ENCODE measurements around the gene GOLGA3. TPM values are rescaled to one million over a fixed set of nuclear protein-coding genes. Genes with fewer than 3 reads are reported as not detected.

GOLGA3 gene
- total and polyA plus RNA-seq, 12 donors = 10.8 to 46.1 (median 34.8) TPM

DNA sequence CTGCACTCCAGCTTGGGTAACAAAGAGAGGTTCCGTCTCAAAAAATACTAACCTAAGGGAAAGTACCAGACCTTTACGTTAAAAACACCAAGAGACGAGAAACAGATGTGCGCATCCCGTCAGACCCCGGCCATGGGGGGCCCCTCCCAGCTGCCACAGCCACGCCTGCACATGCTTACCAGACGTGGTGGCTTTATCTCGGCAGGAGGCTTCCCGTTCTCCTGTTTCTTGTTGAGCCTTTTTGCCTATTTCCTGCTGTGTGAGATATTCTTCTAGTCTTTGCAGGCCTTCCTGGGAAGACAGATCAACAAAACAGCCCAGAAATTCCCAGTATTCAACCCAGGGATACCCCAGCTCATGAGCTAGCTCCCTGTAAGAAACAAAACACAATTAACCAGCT lies 94.5 kb downstream of the GOLGA3 start:
- H3K27ac ChIP-seq = no peak overlapping the region
- H3K27me3 ChIP-seq = no peaks in the 10 kb centered on the region
- 66 to 70% methylated on average over 10 of the region's 10 CpGs for WGBS, 2 donors
- intact Hi-C loops (cut with DNase I) = no loop called here
- H3K36me3 ChIP-seq = peaks cover 4 to 96% (median 54%) of the 10 kb centered on the region in 9 donors
- peaks cover 0 to 2% (median 0%) of the 10 kb centered on the region in 9 donors for H3K4me1 ChIP-seq
- H3K9me3 ChIP-seq = no peaks in the 10 kb centered on the region
- no peak for DNase-seq
- TF ChIP-seq CTCF (IDR thresholded peaks at IDR 0.05) = no peak
- ATAC-seq = no peak
- no peak overlapping the region for H3K4me3 ChIP-seq

GRCh38 chr12:132731574-132731973 lies 97.1 kb downstream of the GOLGA3 start:
- no peaks in the 10 kb centered on the region for H3K9me3 ChIP-seq
- WGBS, 2 donors = 92 to 94% methylated on average over 17 of the region's 17 CpGs
- ATAC-seq = no peak
- no peaks in the 10 kb centered on the region for H3K27me3 ChIP-seq
- H3K4me3 ChIP-seq = no peak overlapping the region
- intact Hi-C loops (cut with DNase I) = no loop called here
- no peak overlapping the region for H3K27ac ChIP-seq
- DNase-seq = no peak
- TF ChIP-seq CTCF (IDR thresholded peaks at IDR 0.05) = no peak
- no peaks in the 10 kb centered on the region for H3K4me1 ChIP-seq
- peaks cover under 1 to 96% (median 70%) of the 10 kb centered on the region in 9 donors for H3K36me3 ChIP-seq

GRCh38 chr12:132730353-132730752 lies 98.3 kb downstream of the GOLGA3 start:
- intact Hi-C loops (cut with DNase I) = no loop called here
- H3K27me3 ChIP-seq = no peaks in the 10 kb centered on the region
- DNase-seq (no peak), ATAC-seq (no peak)
- H3K4me1 ChIP-seq = no peaks in the 10 kb centered on the region
- H3K4me3 ChIP-seq = no peak overlapping the region
- TF ChIP-seq CTCF (IDR thresholded peaks at IDR 0.05) = no peak
- H3K27ac ChIP-seq = no peak overlapping the region
- peaks cover 0 to 96% (median 70%) of the 10 kb centered on the region in 9 donors for H3K36me3 ChIP-seq
- no peaks in the 10 kb centered on the region for H3K9me3 ChIP-seq
- 95% methylated on average over 11 of the region's 11 CpGs for WGBS, 2 donors

DNA sequence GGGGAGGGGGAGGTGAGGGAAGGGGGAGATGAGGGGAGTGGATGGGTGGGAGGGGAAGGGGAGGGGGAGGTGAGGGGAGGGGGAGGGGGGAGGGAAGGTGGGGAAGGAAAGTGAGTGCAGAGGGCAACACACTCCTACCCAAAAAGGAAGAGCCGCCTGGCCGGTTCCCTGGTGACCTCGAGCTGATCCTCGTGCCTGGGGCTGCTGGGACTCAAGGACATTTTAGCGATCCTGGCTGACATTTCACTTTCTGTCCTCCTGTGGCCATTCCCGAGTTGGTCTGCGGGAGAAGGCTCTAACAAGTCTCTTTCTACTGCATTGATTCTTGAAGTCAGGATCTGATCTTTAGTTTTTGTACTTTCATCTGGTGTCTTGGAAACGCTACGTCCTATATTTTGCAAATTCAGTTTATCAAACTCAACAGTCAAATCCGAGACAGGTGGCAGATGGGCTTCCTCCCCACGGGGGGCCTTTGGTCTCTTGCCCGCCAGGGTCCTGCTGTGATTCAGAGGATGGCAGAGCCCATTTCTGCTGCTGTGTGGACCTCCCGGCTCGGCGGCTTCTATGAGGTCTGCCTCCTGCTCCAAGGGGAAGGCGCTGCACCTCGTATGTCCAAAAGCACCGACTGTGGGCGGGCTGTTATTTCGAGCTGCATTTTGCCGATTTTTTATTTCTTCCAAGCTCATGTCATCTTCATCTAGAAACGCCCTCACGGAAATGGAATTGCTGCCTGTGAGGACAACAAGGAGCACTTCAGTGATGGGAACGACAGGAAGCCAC lies 98.9 kb downstream of the GOLGA3 start:
- WGBS, 2 donors = 81 to 83% methylated on average over 24 of the region's 24 CpGs
- no peak overlapping the region for H3K4me3 ChIP-seq
- intact Hi-C loops (cut with DNase I) = no loop called here
- DNase-seq (no peak), ATAC-seq (no peak)
- no peak for TF ChIP-seq CTCF (IDR thresholded peaks at IDR 0.05)
- no peak overlapping the region for H3K27ac ChIP-seq
- no peaks in the 10 kb centered on the region for H3K9me3 ChIP-seq
- peaks cover 0 to 96% (median 64%) of the 10 kb centered on the region in 9 donors for H3K36me3 ChIP-seq
- no peaks in the 10 kb centered on the region for H3K27me3 ChIP-seq
- H3K4me1 ChIP-seq = no peaks in the 10 kb centered on the region

Data from heart right ventricle (tissue), 16 donors.